HL-60 (cell line): ENCODE data around the gene SEBOX.

Experiments
- REST ChIP-seq: IDR thresholded peaks from 2 replicates; pipeline ENCODE4 v1.6.1; 2012; ENCODE audit warnings: low read depth; ENCODE audit not compliant: insufficient replicate concordance
- TF ChIP-seq, protein P1 (sequence below): IDR thresholded peaks from one replicate; pipeline ENCODE4 v1.5.1; 2011; ENCODE audit warnings: low read length, control low read depth, inconsistent platforms; ENCODE audit not compliant: insufficient read depth

- TF ChIP-seq, protein P1, sequence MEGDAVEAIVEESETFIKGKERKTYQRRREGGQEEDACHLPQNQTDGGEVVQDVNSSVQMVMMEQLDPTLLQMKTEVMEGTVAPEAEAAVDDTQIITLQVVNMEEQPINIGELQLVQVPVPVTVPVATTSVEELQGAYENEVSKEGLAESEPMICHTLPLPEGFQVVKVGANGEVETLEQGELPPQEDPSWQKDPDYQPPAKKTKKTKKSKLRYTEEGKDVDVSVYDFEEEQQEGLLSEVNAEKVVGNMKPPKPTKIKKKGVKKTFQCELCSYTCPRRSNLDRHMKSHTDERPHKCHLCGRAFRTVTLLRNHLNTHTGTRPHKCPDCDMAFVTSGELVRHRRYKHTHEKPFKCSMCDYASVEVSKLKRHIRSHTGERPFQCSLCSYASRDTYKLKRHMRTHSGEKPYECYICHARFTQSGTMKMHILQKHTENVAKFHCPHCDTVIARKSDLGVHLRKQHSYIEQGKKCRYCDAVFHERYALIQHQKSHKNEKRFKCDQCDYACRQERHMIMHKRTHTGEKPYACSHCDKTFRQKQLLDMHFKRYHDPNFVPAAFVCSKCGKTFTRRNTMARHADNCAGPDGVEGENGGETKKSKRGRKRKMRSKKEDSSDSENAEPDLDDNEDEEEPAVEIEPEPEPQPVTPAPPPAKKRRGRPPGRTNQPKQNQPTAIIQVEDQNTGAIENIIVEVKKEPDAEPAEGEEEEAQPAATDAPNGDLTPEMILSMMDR, result no peak
- TF ChIP-seq REST, result no peak
Observed at GRCh38 chr17:28390141-28390540, 25.1 kb upstream of the SEBOX start.
